HG03521 (cell line): ENCODE measurements around the gene ANAPC2.
A peak's percentile ranks its signal among the peaks of the same experiment; 100 is the strongest.

Source experiments
- ATAC-seq: cut with Tn5 transposase; IDR thresholded peaks from one replicate; pipeline ENCODE4 v1.9.1; 2021; ENCODE audit warnings: mild to moderate bottlenecking, moderate library complexity; ENCODE audit not compliant: unreplicated experiment

ANAPC2 gene

GRCh38 chr9:137164370-137165249 is 23.8 kb downstream of the ANAPC2 start:
- no peak for ATAC-seq

- ATAC-seq: no peak
Measured at GRCh38 chr9:137163805-137164204, 24.6 kb downstream of the ANAPC2 start.

- ATAC-seq: no peak
Measured at GRCh38 chr9:137163365-137163715, 25.0 kb downstream of the ANAPC2 start.

GRCh38 chr9:137162505-137163364 is 25.6 kb downstream of the ANAPC2 start:
- no peak for ATAC-seq

GRCh38 chr9:137161558-137162486 is 26.5 kb downstream of the ANAPC2 start:
- ATAC-seq: no peak

GRCh38 chr9:137160716-137161557 is 27.4 kb downstream of the ANAPC2 start:
- no peak for ATAC-seq

GRCh38 chr9:137160054-137160425 is 28.3 kb downstream of the ANAPC2 start:
- ATAC-seq: no peak

GRCh38 chr9:137159105-137160053 is 29.0 kb downstream of the ANAPC2 start:
- ATAC-seq: no peak

GRCh38 chr9:137158625-137159024 is 29.7 kb downstream of the ANAPC2 start:
- no peak for ATAC-seq

GRCh38 chr9:137157618-137158415 is 30.5 kb downstream of the ANAPC2 start:
- no peak for ATAC-seq

GRCh38 chr9:137156567-137157375 is 31.6 kb downstream of the ANAPC2 start:
- ATAC-seq: no peak

GRCh38 chr9:137152844-137153405 is 35.4 kb downstream of the ANAPC2 start:
- ATAC-seq: no peak

- ATAC-seq: peak; percentile 52
Measured at GRCh38 chr9:137150617-137151457, 37.5 kb downstream of the ANAPC2 start.

- peak; percentile 20 for ATAC-seq
Measured at GRCh38 chr9:137149942-137150616, 38.3 kb downstream of the ANAPC2 start.

GRCh38 chr9:137149363-137149762 is 39.0 kb downstream of the ANAPC2 start:
- no peak for ATAC-seq
